Gastroesophageal sphincter (tissue), 3 donors: ENCODE results near the gene SAP30L.

ENCODE experiments used
- EP300 ChIP-seq: sonication (generic); formaldehyde crosslinking; IDR thresholded peaks from one replicate; pipeline ENCODE4 v1.6.1; 2017; ENCODE audit warnings: antibody characterized with exemption, mild to moderate bottlenecking
- POLR2A ChIP-seq, 2 donors: fragments of 450-650 bp; IDR thresholded peaks; one replicate each; pipeline ENCODE4 v1.6.1; 2017; ENCODE audit warnings: antibody characterized with exemption in 2 of 2, mild to moderate bottlenecking in 2 of 2, moderate library complexity in 1 of 2
- POLR2AphosphoS5 ChIP-seq: sonication (generic); formaldehyde crosslinking; IDR thresholded peaks from one replicate; pipeline ENCODE4 v1.6.1; 2017; ENCODE audit warnings: antibody characterized with exemption
- TF ChIP-seq, protein P1 (sequence below), 4 experiments: fragments of 200-600 bp in 2 of 4; fragments of 450-650 bp in 2 of 4; sonication (generic) in 1 of 4; IDR thresholded peaks; one replicate each; pipeline ENCODE4 v1.5.1; 2017 to 2019; ENCODE audit warnings: antibody characterized with exemption in 4 of 4, mild to moderate bottlenecking in 2 of 4, moderate library complexity in 2 of 4

DNA sequence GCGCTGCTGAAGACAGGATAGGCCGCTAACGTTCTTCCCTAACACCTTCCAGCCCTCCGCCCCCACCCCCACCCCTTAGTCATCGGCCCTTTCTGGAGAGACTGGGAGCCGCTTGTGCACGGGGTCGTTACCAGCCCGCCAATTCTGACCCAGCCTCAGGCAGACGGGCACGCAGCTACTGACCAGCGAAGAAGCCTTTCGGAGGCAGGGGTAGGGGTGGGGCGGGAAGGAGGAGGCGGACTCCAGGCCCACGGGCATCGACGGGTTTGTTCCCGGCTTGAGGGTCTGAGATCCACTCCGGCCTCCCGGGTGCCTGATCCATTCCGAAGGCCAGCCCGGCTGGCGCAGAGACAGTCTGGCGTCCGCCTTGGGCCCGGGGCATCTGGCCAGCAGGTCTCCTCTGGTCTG lies 33.0 kb downstream of the SAP30L start:
- TF ChIP-seq POLR2AphosphoS5 (no peak), POLR2A (IDR thresholded peaks at IDR 0.05) (no peak), EP300 (no peak)
- TF ChIP-seq, protein P1, sequence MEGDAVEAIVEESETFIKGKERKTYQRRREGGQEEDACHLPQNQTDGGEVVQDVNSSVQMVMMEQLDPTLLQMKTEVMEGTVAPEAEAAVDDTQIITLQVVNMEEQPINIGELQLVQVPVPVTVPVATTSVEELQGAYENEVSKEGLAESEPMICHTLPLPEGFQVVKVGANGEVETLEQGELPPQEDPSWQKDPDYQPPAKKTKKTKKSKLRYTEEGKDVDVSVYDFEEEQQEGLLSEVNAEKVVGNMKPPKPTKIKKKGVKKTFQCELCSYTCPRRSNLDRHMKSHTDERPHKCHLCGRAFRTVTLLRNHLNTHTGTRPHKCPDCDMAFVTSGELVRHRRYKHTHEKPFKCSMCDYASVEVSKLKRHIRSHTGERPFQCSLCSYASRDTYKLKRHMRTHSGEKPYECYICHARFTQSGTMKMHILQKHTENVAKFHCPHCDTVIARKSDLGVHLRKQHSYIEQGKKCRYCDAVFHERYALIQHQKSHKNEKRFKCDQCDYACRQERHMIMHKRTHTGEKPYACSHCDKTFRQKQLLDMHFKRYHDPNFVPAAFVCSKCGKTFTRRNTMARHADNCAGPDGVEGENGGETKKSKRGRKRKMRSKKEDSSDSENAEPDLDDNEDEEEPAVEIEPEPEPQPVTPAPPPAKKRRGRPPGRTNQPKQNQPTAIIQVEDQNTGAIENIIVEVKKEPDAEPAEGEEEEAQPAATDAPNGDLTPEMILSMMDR (IDR thresholded peaks at IDR 0.05) = no peak
